H9 (cell line): ENCODE measurements around the gene SCUBE3. TPM values are rescaled to one million over a fixed set of nuclear protein-coding genes. Genes with fewer than 3 reads are reported as not detected.

ENCODE experiments used
- DNase-seq: peaks from one replicate; pipeline ENCODE4 v3.0.0-alpha.2; 2017
- H2AFZ ChIP-seq: one replicate; pipeline ENCODE4 v1.6.1; 2013; ENCODE audit warnings: mild to moderate bottlenecking, low read length, control low read depth, moderate library complexity
- H2AK5ac ChIP-seq: 2 replicates; pipeline ENCODE4 v1.6.1; 2013; ENCODE audit warnings: low read length, control low read depth, mixed read lengths; ENCODE audit not compliant: insufficient read length
- H2BK120ac ChIP-seq: one replicate; pipeline ENCODE4 v1.6.1; 2013; ENCODE audit warnings: low read depth, mild to moderate bottlenecking, low read length, control low read depth, inconsistent platforms; ENCODE audit not compliant: poor library complexity, severe bottlenecking
- H2BK12ac ChIP-seq: 2 replicates; pipeline ENCODE4 v1.6.1; 2013; ENCODE audit warnings: low read length, control low read depth, mixed read lengths, low read depth; ENCODE audit not compliant: insufficient read length
- H2BK15ac ChIP-seq: 2 replicates; pipeline ENCODE4 v1.6.1; 2013; ENCODE audit warnings: low read depth, low read length, control low read depth
- H2BK20ac ChIP-seq: one replicate; pipeline ENCODE4 v1.6.1; 2013; ENCODE audit warnings: low read depth, mild to moderate bottlenecking, low read length, control low read depth, inconsistent platforms; ENCODE audit not compliant: poor library complexity, severe bottlenecking
- H2BK5ac ChIP-seq: 2 replicates; pipeline ENCODE4 v1.6.1; 2013; ENCODE audit warnings: low read length, control low read depth, mixed read lengths; ENCODE audit not compliant: insufficient read length
- H3K14ac ChIP-seq: 2 replicates; pipeline ENCODE4 v1.6.1; 2013; ENCODE audit warnings: low read length, control low read depth; ENCODE audit not compliant: insufficient read depth
- H3K18ac ChIP-seq: 2 replicates; pipeline ENCODE4 v1.6.1; 2013; ENCODE audit warnings: low read depth, mild to moderate bottlenecking, mixed read lengths, low read length, control low read depth; ENCODE audit not compliant: insufficient read length
- H3K23ac ChIP-seq: 2 replicates; pipeline ENCODE4 v1.6.1; 2013; ENCODE audit warnings: low read length, control low read depth, mixed read lengths, low read depth; ENCODE audit not compliant: insufficient read length
- H3K23me2 ChIP-seq: 2 replicates; pipeline ENCODE4 v1.6.1; 2013; ENCODE audit warnings: low read depth, mild to moderate bottlenecking, mixed read lengths, low read length, control low read depth; ENCODE audit not compliant: insufficient read length, poor library complexity, severe bottlenecking
- H3K27ac ChIP-seq: 2 replicates; pipeline ENCODE4 v1.5.1; 2013; ENCODE audit warnings: low read length, control low read depth, mixed read lengths, low read depth; ENCODE audit not compliant: insufficient read length
- H3K27me3 ChIP-seq: 2 replicates; pipeline ENCODE4 v1.6.1; 2013; ENCODE audit warnings: low read length, control low read depth, inconsistent platforms; ENCODE audit not compliant: insufficient read depth
- H3K4ac ChIP-seq: 2 replicates; pipeline ENCODE4 v1.6.1; 2013; ENCODE audit warnings: low read depth, mild to moderate bottlenecking, control low read depth, inconsistent platforms, low read length, moderate library complexity
- H3K4me1 ChIP-seq: 2 replicates; pipeline ENCODE4 v1.6.1; 2013; ENCODE audit warnings: low read length, control low read depth, inconsistent platforms; ENCODE audit not compliant: insufficient read depth
- H3K4me2 ChIP-seq: 2 replicates; pipeline ENCODE4 v1.6.1; 2013; ENCODE audit warnings: low read length, control low read depth, mixed read lengths; ENCODE audit not compliant: insufficient read length, insufficient read depth
- H3K56ac ChIP-seq: 2 replicates; pipeline ENCODE4 v1.6.1; 2013; ENCODE audit warnings: low read depth, mild to moderate bottlenecking, mixed read lengths, low read length, control low read depth; ENCODE audit not compliant: insufficient read length
- H3K79me1 ChIP-seq: 2 replicates; pipeline ENCODE4 v1.6.1; 2013; ENCODE audit warnings: low read depth, mild to moderate bottlenecking, moderate library complexity, low read length, control low read depth, inconsistent platforms; ENCODE audit not compliant: insufficient read depth, poor library complexity, severe bottlenecking
- H3K79me2 ChIP-seq: 2 replicates; pipeline ENCODE4 v1.6.1; 2013; ENCODE audit warnings: low read length, control low read depth, inconsistent platforms; ENCODE audit not compliant: insufficient read depth
- H3K9ac ChIP-seq: 2 replicates; pipeline ENCODE4 v1.6.1; 2013; ENCODE audit warnings: low read length, control low read depth, mixed read lengths; ENCODE audit not compliant: insufficient read length; ENCODE audit errors: extremely low read depth
- H3K9me3 ChIP-seq: one replicate; pipeline ENCODE4 v1.6.1; 2013; ENCODE audit warnings: low read depth, low read length, inconsistent platforms; ENCODE audit not compliant: control insufficient read depth
- H3T11ph ChIP-seq: one replicate; pipeline ENCODE4 v1.6.1; 2013; ENCODE audit warnings: mild to moderate bottlenecking, low read length, control low read depth, inconsistent platforms
- H4K20me1 ChIP-seq: one replicate; pipeline ENCODE4 v1.6.1; 2013; ENCODE audit not compliant: control insufficient read depth, insufficient read length, insufficient read depth
- H4K5ac ChIP-seq: 2 replicates; pipeline ENCODE4 v1.6.1; 2013; ENCODE audit warnings: low read depth, mild to moderate bottlenecking, mixed read lengths, low read length, control low read depth; ENCODE audit not compliant: insufficient read length
- H4K8ac ChIP-seq: replicated peaks from 2 replicates; pipeline ENCODE4 v1.6.1; 2013; ENCODE audit warnings: low read length, control low read depth, mixed read lengths, low read depth; ENCODE audit not compliant: insufficient read length
- H4K91ac ChIP-seq: 2 replicates; pipeline ENCODE4 v1.6.1; 2013; ENCODE audit warnings: low read depth, mild to moderate bottlenecking, moderate library complexity, mixed read lengths, low read length, control low read depth; ENCODE audit not compliant: insufficient read length
- H3K27ac Mint-ChIP-seq, 3 experiments: 2 replicates in 2 of 3; 3 replicates in 1 of 3; pipeline ENCODE4 v1.8.0; 2020 to 2021; ENCODE audit warnings: mixed read lengths in 3 of 3, mild to moderate bottlenecking in 1 of 3, moderate library complexity in 1 of 3
- H3K27me3 Mint-ChIP-seq: 2 replicates; pipeline ENCODE4 v1.8.0; 2021; ENCODE audit warnings: low read depth, mild to moderate bottlenecking, moderate library complexity, mixed read lengths
- H3K36me3 Mint-ChIP-seq, 3 experiments: 2 replicates in 2 of 3; 3 replicates in 1 of 3; pipeline ENCODE4 v1.8.0; 2020 to 2021; ENCODE audit warnings: low read depth in 3 of 3, mixed read lengths in 3 of 3; ENCODE audit not compliant: insufficient read depth in 1 of 3
- H3K4me1 Mint-ChIP-seq, 2 experiments: 2 replicates each; pipeline ENCODE4 v1.8.0; 2020; ENCODE audit warnings: mixed read lengths in 2 of 2
- H3K4me3 Mint-ChIP-seq, 2 experiments: 2 replicates in 1 of 2; 3 replicates in 1 of 2; pipeline ENCODE4 v1.8.0; 2020 to 2021; ENCODE audit warnings: mild to moderate bottlenecking in 2 of 2, mixed read lengths in 2 of 2, moderate library complexity in 1 of 2
- H3K9me3 Mint-ChIP-seq, 2 experiments: 2 replicates in 1 of 2; 3 replicates in 1 of 2; pipeline ENCODE4 v1.8.0; 2020; ENCODE audit warnings: mild to moderate bottlenecking in 2 of 2, mixed read lengths in 2 of 2, moderate library complexity in 1 of 2
- CTCF ChIP-seq: fragments of 200-600 bp; sonication (generic); conservative IDR thresholded peaks from 3 replicates; pipeline ENCODE4 v1.8.0; 2021; ENCODE audit warnings: antibody characterized with exemption, mild to moderate bottlenecking
- WGBS: extraction: QIAGEN DNeasy Blood & Tissue Kit; methylation state at CpG from one replicate; pipeline ENCODE4 v1.1.7; 2013; ENCODE audit warnings: missing lambda C conversion rate, low lambda C conversion rate, mixed read lengths; ENCODE audit not compliant: insufficient read length; ENCODE audit errors: extremely low coverage; 5-methylcytosine and 5-hydroxymethylcytosine counted together
- total RNA-seq: library from RNA; stranded (reverse); gene quantifications from 2 replicates; pipeline ENCODE4 v1.2.1, GENCODE V29; 2021

Gene SCUBE3
- total RNA-seq, 1 experiment from 2014 or later: 2.7 TPM

DNA sequence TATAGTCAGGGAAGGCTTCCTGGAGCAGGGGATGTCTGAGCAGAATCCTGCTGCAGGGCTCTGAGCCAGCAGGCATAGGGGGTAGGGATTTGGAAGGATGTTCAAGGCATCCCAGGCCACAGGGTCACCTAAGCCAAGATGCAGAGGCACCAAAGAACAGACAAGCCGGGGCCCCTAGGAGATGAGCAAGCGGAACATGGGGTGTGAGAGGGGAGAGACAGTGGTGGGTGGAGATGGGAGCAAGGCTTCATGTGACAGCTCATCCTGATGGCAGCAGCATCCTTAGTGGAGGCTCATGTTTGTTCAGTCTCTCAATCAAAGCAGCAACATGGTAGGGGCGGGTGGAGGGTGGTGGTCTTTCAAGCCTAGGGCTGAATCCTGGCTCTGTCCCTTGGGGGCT lies 42.9 kb upstream of the SCUBE3 start:
- Histone ChIP-seq H3K9ac (no peak overlapping the region), H2BK5ac (no peak overlapping the region), H3K18ac (no peak overlapping the region), H2AFZ (no peak overlapping the region), H3K23me2 (no peaks in the 10 kb centered on the region), H3K4ac (no peak overlapping the region), H3K4me2 (no peak overlapping the region), H2BK12ac (no peak overlapping the region), H3K27ac (no peak overlapping the region), H4K91ac (no peak overlapping the region), H4K5ac (no peak overlapping the region), H2BK120ac (no peak overlapping the region), H4K20me1 (no peaks in the 10 kb centered on the region), H3T11ph (no peak overlapping the region), H3K56ac (no peak overlapping the region), H3K9me3 (no peaks in the 10 kb centered on the region), H2BK20ac (no peak overlapping the region), H4K8ac (no peak overlapping the region), H2AK5ac (no peak overlapping the region), H3K23ac (no peak overlapping the region), H3K79me2 (no peaks in the 10 kb centered on the region), H2BK15ac (no peak overlapping the region), H3K4me1 (no peaks in the 10 kb centered on the region), H3K14ac (no peak overlapping the region), H3K27me3 (no peaks in the 10 kb centered on the region), H3K79me1 (no peaks in the 10 kb centered on the region)
- no CpG with 5 or more reads among the region's 3 CpGs for WGBS
- Mint-ChIP-seq H3K4me1 (peaks cover 15 to 16% of the 10 kb centered on the region in 2 experiments), H3K36me3 (peaks cover 0 to 6% (median 5%) of the 10 kb centered on the region in 3 experiments; a peak in 3 of 7 replicates), H3K27me3 (peaks cover 27% of the 10 kb centered on the region), H3K4me3 (no peak overlapping the region), H3K9me3 (peaks cover 5% of the 10 kb centered on the region in 2 experiments; a peak in 4 of 5 replicates), H3K27ac (no peak overlapping the region)
- TF ChIP-seq CTCF: no peak
- DNase-seq: no peak
